H9 (cell line): ENCODE data around the gene FBXO30. TPM values are rescaled to one million over a fixed set of nuclear protein-coding genes. Genes with fewer than 3 reads are reported as not detected.

ENCODE experiments used
- DNase-seq: peaks from one replicate; pipeline ENCODE4 v3.0.0-alpha.2; 2017
- H2AFZ ChIP-seq: one replicate; pipeline ENCODE4 v1.6.1; 2013; ENCODE audit warnings: mild to moderate bottlenecking, low read length, control low read depth, moderate library complexity
- H2AK5ac ChIP-seq: 2 replicates; pipeline ENCODE4 v1.6.1; 2013; ENCODE audit warnings: low read length, control low read depth, mixed read lengths; ENCODE audit not compliant: insufficient read length
- H2BK120ac ChIP-seq: one replicate; pipeline ENCODE4 v1.6.1; 2013; ENCODE audit warnings: low read depth, mild to moderate bottlenecking, low read length, control low read depth, inconsistent platforms; ENCODE audit not compliant: poor library complexity, severe bottlenecking
- H2BK12ac ChIP-seq: 2 replicates; pipeline ENCODE4 v1.6.1; 2013; ENCODE audit warnings: low read length, control low read depth, mixed read lengths, low read depth; ENCODE audit not compliant: insufficient read length
- H2BK15ac ChIP-seq: 2 replicates; pipeline ENCODE4 v1.6.1; 2013; ENCODE audit warnings: low read depth, low read length, control low read depth
- H2BK20ac ChIP-seq: one replicate; pipeline ENCODE4 v1.6.1; 2013; ENCODE audit warnings: low read depth, mild to moderate bottlenecking, low read length, control low read depth, inconsistent platforms; ENCODE audit not compliant: poor library complexity, severe bottlenecking
- H2BK5ac ChIP-seq: 2 replicates; pipeline ENCODE4 v1.6.1; 2013; ENCODE audit warnings: low read length, control low read depth, mixed read lengths; ENCODE audit not compliant: insufficient read length
- H3K14ac ChIP-seq: 2 replicates; pipeline ENCODE4 v1.6.1; 2013; ENCODE audit warnings: low read length, control low read depth; ENCODE audit not compliant: insufficient read depth
- H3K18ac ChIP-seq: 2 replicates; pipeline ENCODE4 v1.6.1; 2013; ENCODE audit warnings: low read depth, mild to moderate bottlenecking, mixed read lengths, low read length, control low read depth; ENCODE audit not compliant: insufficient read length
- H3K23ac ChIP-seq: 2 replicates; pipeline ENCODE4 v1.6.1; 2013; ENCODE audit warnings: low read length, control low read depth, mixed read lengths, low read depth; ENCODE audit not compliant: insufficient read length
- H3K23me2 ChIP-seq: 2 replicates; pipeline ENCODE4 v1.6.1; 2013; ENCODE audit warnings: low read depth, mild to moderate bottlenecking, mixed read lengths, low read length, control low read depth; ENCODE audit not compliant: insufficient read length, poor library complexity, severe bottlenecking
- H3K27ac ChIP-seq: 2 replicates; pipeline ENCODE4 v1.5.1; 2013; ENCODE audit warnings: low read length, control low read depth, mixed read lengths, low read depth; ENCODE audit not compliant: insufficient read length
- H3K27me3 ChIP-seq: 2 replicates; pipeline ENCODE4 v1.6.1; 2013; ENCODE audit warnings: low read length, control low read depth, inconsistent platforms; ENCODE audit not compliant: insufficient read depth
- H3K4ac ChIP-seq: 2 replicates; pipeline ENCODE4 v1.6.1; 2013; ENCODE audit warnings: low read depth, mild to moderate bottlenecking, control low read depth, inconsistent platforms, low read length, moderate library complexity
- H3K4me1 ChIP-seq: 2 replicates; pipeline ENCODE4 v1.6.1; 2013; ENCODE audit warnings: low read length, control low read depth, inconsistent platforms; ENCODE audit not compliant: insufficient read depth
- H3K4me2 ChIP-seq: 2 replicates; pipeline ENCODE4 v1.6.1; 2013; ENCODE audit warnings: low read length, control low read depth, mixed read lengths; ENCODE audit not compliant: insufficient read length, insufficient read depth
- H3K56ac ChIP-seq: 2 replicates; pipeline ENCODE4 v1.6.1; 2013; ENCODE audit warnings: low read depth, mild to moderate bottlenecking, mixed read lengths, low read length, control low read depth; ENCODE audit not compliant: insufficient read length
- H3K79me1 ChIP-seq: 2 replicates; pipeline ENCODE4 v1.6.1; 2013; ENCODE audit warnings: low read depth, mild to moderate bottlenecking, moderate library complexity, low read length, control low read depth, inconsistent platforms; ENCODE audit not compliant: insufficient read depth, poor library complexity, severe bottlenecking
- H3K79me2 ChIP-seq: 2 replicates; pipeline ENCODE4 v1.6.1; 2013; ENCODE audit warnings: low read length, control low read depth, inconsistent platforms; ENCODE audit not compliant: insufficient read depth
- H3K9ac ChIP-seq: 2 replicates; pipeline ENCODE4 v1.6.1; 2013; ENCODE audit warnings: low read length, control low read depth, mixed read lengths; ENCODE audit not compliant: insufficient read length; ENCODE audit errors: extremely low read depth
- H3K9me3 ChIP-seq: one replicate; pipeline ENCODE4 v1.6.1; 2013; ENCODE audit warnings: low read depth, low read length, inconsistent platforms; ENCODE audit not compliant: control insufficient read depth
- H3T11ph ChIP-seq: one replicate; pipeline ENCODE4 v1.6.1; 2013; ENCODE audit warnings: mild to moderate bottlenecking, low read length, control low read depth, inconsistent platforms
- H4K20me1 ChIP-seq: one replicate; pipeline ENCODE4 v1.6.1; 2013; ENCODE audit not compliant: control insufficient read depth, insufficient read length, insufficient read depth
- H4K5ac ChIP-seq: 2 replicates; pipeline ENCODE4 v1.6.1; 2013; ENCODE audit warnings: low read depth, mild to moderate bottlenecking, mixed read lengths, low read length, control low read depth; ENCODE audit not compliant: insufficient read length
- H4K8ac ChIP-seq: replicated peaks from 2 replicates; pipeline ENCODE4 v1.6.1; 2013; ENCODE audit warnings: low read length, control low read depth, mixed read lengths, low read depth; ENCODE audit not compliant: insufficient read length
- H4K91ac ChIP-seq: 2 replicates; pipeline ENCODE4 v1.6.1; 2013; ENCODE audit warnings: low read depth, mild to moderate bottlenecking, moderate library complexity, mixed read lengths, low read length, control low read depth; ENCODE audit not compliant: insufficient read length
- H3K27ac Mint-ChIP-seq, 3 experiments: 2 replicates in 2 of 3; 3 replicates in 1 of 3; pipeline ENCODE4 v1.8.0; 2020 to 2021; ENCODE audit warnings: mixed read lengths in 3 of 3, mild to moderate bottlenecking in 1 of 3, moderate library complexity in 1 of 3
- H3K27me3 Mint-ChIP-seq: 2 replicates; pipeline ENCODE4 v1.8.0; 2021; ENCODE audit warnings: low read depth, mild to moderate bottlenecking, moderate library complexity, mixed read lengths
- H3K36me3 Mint-ChIP-seq, 3 experiments: 2 replicates in 2 of 3; 3 replicates in 1 of 3; pipeline ENCODE4 v1.8.0; 2020 to 2021; ENCODE audit warnings: low read depth in 3 of 3, mixed read lengths in 3 of 3; ENCODE audit not compliant: insufficient read depth in 1 of 3
- H3K4me1 Mint-ChIP-seq, 2 experiments: 2 replicates each; pipeline ENCODE4 v1.8.0; 2020; ENCODE audit warnings: mixed read lengths in 2 of 2
- H3K4me3 Mint-ChIP-seq, 2 experiments: 2 replicates in 1 of 2; 3 replicates in 1 of 2; pipeline ENCODE4 v1.8.0; 2020 to 2021; ENCODE audit warnings: mild to moderate bottlenecking in 2 of 2, mixed read lengths in 2 of 2, moderate library complexity in 1 of 2
- H3K9me3 Mint-ChIP-seq, 2 experiments: 2 replicates in 1 of 2; 3 replicates in 1 of 2; pipeline ENCODE4 v1.8.0; 2020; ENCODE audit warnings: mild to moderate bottlenecking in 2 of 2, mixed read lengths in 2 of 2, moderate library complexity in 1 of 2
- WGBS: extraction: QIAGEN DNeasy Blood & Tissue Kit; methylation state at CpG from one replicate; pipeline ENCODE4 v1.1.7; 2013; ENCODE audit warnings: missing lambda C conversion rate, low lambda C conversion rate, mixed read lengths; ENCODE audit not compliant: insufficient read length; ENCODE audit errors: extremely low coverage; 5-methylcytosine and 5-hydroxymethylcytosine counted together
- total RNA-seq: library from RNA; stranded (reverse); gene quantifications from 2 replicates; pipeline ENCODE4 v1.2.1, GENCODE V29; 2021
- TF ChIP-seq, protein P1 (sequence below): fragments of 200-600 bp; sonication (generic); conservative IDR thresholded peaks from 3 replicates; pipeline ENCODE4 v1.8.0; 2021; ENCODE audit warnings: antibody characterized with exemption, mild to moderate bottlenecking

FBXO30 gene
- total RNA-seq, 1 experiment from 2014 or later, result 16.9 TPM

DNA sequence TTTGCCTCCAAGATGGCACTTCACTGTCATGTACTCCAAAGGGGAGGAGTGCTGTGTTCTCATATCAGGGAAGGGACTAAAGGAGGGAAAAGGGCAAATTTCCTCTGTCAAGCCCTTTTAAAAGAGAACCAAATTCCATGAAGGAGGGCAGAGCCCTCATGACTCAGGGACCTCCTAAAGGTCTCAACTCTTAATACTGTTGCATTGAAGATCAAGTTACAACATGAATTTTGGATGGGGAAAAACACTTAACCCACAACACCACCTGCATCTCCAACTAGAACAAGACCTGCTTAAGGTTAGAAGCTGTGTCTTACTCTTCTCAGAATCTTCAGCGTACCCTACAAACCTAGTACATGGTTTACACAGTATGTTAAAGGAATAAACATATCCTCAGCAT is 23.7 kb upstream of the FBXO30 start:
- Histone ChIP-seq H3K79me2 (no peaks in the 10 kb centered on the region), H2AFZ (no peak overlapping the region), H3K23me2 (no peaks in the 10 kb centered on the region), H4K91ac (no peak overlapping the region), H4K8ac (no peak overlapping the region), H2BK15ac (no peak overlapping the region), H3K9ac (no peak overlapping the region), H2BK120ac (no peak overlapping the region), H3K9me3 (no peaks in the 10 kb centered on the region), H3T11ph (no peak overlapping the region), H3K23ac (no peak overlapping the region), H2AK5ac (no peak overlapping the region), H2BK5ac (no peak overlapping the region), H3K56ac (no peak overlapping the region), H2BK12ac (no peak overlapping the region), H3K27ac (no peak overlapping the region), H3K14ac (no peak overlapping the region), H3K4me2 (no peak overlapping the region), H2BK20ac (no peak overlapping the region), H3K79me1 (no peaks in the 10 kb centered on the region), H3K27me3 (no peaks in the 10 kb centered on the region), H3K18ac (no peak overlapping the region), H4K20me1 (no peaks in the 10 kb centered on the region), H3K4ac (no peak overlapping the region), H4K5ac (no peak overlapping the region), H3K4me1 (no peaks in the 10 kb centered on the region)
- no peaks in the 10 kb centered on the region for H3K9me3 Mint-ChIP-seq
- H3K4me3 Mint-ChIP-seq, result no peak overlapping the region
- TF ChIP-seq, protein P1, sequence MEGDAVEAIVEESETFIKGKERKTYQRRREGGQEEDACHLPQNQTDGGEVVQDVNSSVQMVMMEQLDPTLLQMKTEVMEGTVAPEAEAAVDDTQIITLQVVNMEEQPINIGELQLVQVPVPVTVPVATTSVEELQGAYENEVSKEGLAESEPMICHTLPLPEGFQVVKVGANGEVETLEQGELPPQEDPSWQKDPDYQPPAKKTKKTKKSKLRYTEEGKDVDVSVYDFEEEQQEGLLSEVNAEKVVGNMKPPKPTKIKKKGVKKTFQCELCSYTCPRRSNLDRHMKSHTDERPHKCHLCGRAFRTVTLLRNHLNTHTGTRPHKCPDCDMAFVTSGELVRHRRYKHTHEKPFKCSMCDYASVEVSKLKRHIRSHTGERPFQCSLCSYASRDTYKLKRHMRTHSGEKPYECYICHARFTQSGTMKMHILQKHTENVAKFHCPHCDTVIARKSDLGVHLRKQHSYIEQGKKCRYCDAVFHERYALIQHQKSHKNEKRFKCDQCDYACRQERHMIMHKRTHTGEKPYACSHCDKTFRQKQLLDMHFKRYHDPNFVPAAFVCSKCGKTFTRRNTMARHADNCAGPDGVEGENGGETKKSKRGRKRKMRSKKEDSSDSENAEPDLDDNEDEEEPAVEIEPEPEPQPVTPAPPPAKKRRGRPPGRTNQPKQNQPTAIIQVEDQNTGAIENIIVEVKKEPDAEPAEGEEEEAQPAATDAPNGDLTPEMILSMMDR, result no peak
- H3K27me3 Mint-ChIP-seq, result no peaks in the 10 kb centered on the region
- H3K4me1 Mint-ChIP-seq, result peaks cover 17 to 20% of the 10 kb centered on the region in 2 experiments
- H3K27ac Mint-ChIP-seq, result no peak overlapping the region
- H3K36me3 Mint-ChIP-seq, result no peaks in the 10 kb centered on the region
- no peak for DNase-seq
- WGBS, result no CpG with 5 or more reads among the region's 1 CpG
